ENCODE measurements around the gene VPS29. TPM values are rescaled to one million over a fixed set of nuclear protein-coding genes. Genes with fewer than 3 reads are reported as not detected.

The VPS29 gene
- total and polyA plus RNA-seq, 2 of the 8 experiments (the other 6 are each of a cell fraction or from before 2014, with no cell fraction given), result 59.0 to 74.6 TPM

- no peak overlapping the region for H2BK15ac ChIP-seq (ENCODE audit: low read length)
- no peak overlapping the region for H2AK5ac ChIP-seq (ENCODE audit: low read depth, low read length)
- H3K27me3 ChIP-seq (replicated peaks in 1 of 4; ENCODE audit: control insufficient read depth in 3 of 4, extremely low read depth in 1 of 4, insufficient read depth in 3 of 4, low read length in 3 of 4), result no peaks in the 10 kb centered on the region
- no peaks in the 10 kb centered on the region for H3K36me3 ChIP-seq (ENCODE audit: control insufficient read depth in 2 of 4, insufficient read depth in 4 of 4, low read length in 3 of 4)
- H4K20me1 ChIP-seq (replicated peaks in 1 of 2; ENCODE audit: control insufficient read depth in 1 of 2, insufficient read depth in 2 of 2, low read length in 2 of 2), result peaks cover 0 to under 1% of the 10 kb centered on the region in 2 experiments
- H3K9ac ChIP-seq (replicated peaks in 1 of 4; ENCODE audit: extremely low read depth in 1 of 4, low read depth in 3 of 4, low read length in 3 of 4), result no peak overlapping the region
- H3K79me2 ChIP-seq (ENCODE audit: control insufficient read depth in 1 of 2, insufficient read depth in 2 of 2, low read length in 2 of 2), result peaks cover 0 to 18% of the 10 kb centered on the region in 2 experiments; a peak in 2 of 4 replicates
- no peak overlapping the region for H2AFZ ChIP-seq (ENCODE audit: low read length)
- no peak overlapping the region for H3K23ac ChIP-seq (ENCODE audit: insufficient read length)
- H2BK12ac ChIP-seq (ENCODE audit: low read depth, low read length), result no peak overlapping the region
- ChIA-PET POLR2A (ENCODE audit: partially characterized antibody) (interaction anchor here (1.0 kb wide), 1 partner anchor 14 kb away, joined by 4 read pairs; no protein-coding TSS in a partner anchor), CTCF (ENCODE audit: partially characterized antibody) (interaction anchor here (0.9 to 10.5 kb wide), 10 partner anchors 11 to 278 kb away, joined by 3 to 190 read pairs (median 6); no protein-coding TSS in a partner anchor)
- no peak overlapping the region for H3K4me2 ChIP-seq (ENCODE audit: insufficient read depth in 1 of 2, low read depth in 2 of 2, low read length in 2 of 2)
- H3K27ac ChIP-seq (ENCODE audit: low read depth, low read length), result no peak overlapping the region
- no peak overlapping the region for H2BK120ac ChIP-seq (replicated peaks; ENCODE audit: low read depth, low read length)
- DNase-seq (ENCODE audit: low read depth in 1 of 2, low spot score in 2 of 2) (no peak), FAIRE-seq (no peak)
- no peak overlapping the region for H3K56ac ChIP-seq (replicated peaks; ENCODE audit: insufficient read length, low read depth, low read length)
- no peak overlapping the region for H4K91ac ChIP-seq (replicated peaks; ENCODE audit: insufficient read length, low read length)
- H4K5ac ChIP-seq (ENCODE audit: insufficient read length, low read depth, low read length), result no peak overlapping the region
- no peak overlapping the region for H3K4me3 ChIP-seq (ENCODE audit: extremely low read depth in 1 of 4, insufficient read depth in 2 of 4, low read depth in 3 of 4, low read length in 4 of 4)
- H4K8ac ChIP-seq (ENCODE audit: extremely low read depth, insufficient read depth, low read length), result no peak overlapping the region
- 89% methylated on average over 4 of the region's 4 CpGs; no CpG with 5 or more reads in 1 of the 2 experiments for WGBS, 2 experiments (ENCODE audit: extremely low coverage in 1 of 2, insufficient coverage in 1 of 2, insufficient read length in 1 of 2, insufficient replicate concordance in 2 of 2, low coverage in 1 of 2, low lambda C conversion rate in 2 of 2, missing lambda C conversion rate in 1 of 2)
- H3K14ac ChIP-seq (ENCODE audit: insufficient read length), result no peak overlapping the region
- no peak overlapping the region for H3K18ac ChIP-seq (ENCODE audit: extremely low read depth, low read length)
- H3K79me1 ChIP-seq (ENCODE audit: low read depth, low read length), result peaks cover 4% of the 10 kb centered on the region; the same call in 1 of the 2 replicates
- H3K23me2 ChIP-seq (ENCODE audit: low read depth, low read length), result no peaks in the 10 kb centered on the region
- no peaks in the 10 kb centered on the region for H3K9me3 ChIP-seq (ENCODE audit: insufficient read depth in 2 of 2, low read depth in 1 of 2, low read length in 1 of 2)
- no peak overlapping the region for H2BK5ac ChIP-seq (ENCODE audit: low read depth, low read length)
- no peak overlapping the region for H3K4ac ChIP-seq (replicated peaks; ENCODE audit: insufficient read length, low read depth, low read length)
- H2BK20ac ChIP-seq (ENCODE audit: low read length), result no peak overlapping the region
- TF ChIP-seq MAFK (IDR thresholded peaks at IDR 0.05; ENCODE audit: low read depth, low read length) (no peak), CBX8 (IDR thresholded peaks at IDR 0.05; ENCODE audit: borderline replicate concordance, low read depth, low read length) (no peak)
- 0 out of 7 replicates have a peak, but pooled peaks cover 0 to 2% (median 0%) of the 10 kb centered on the region in 4 experiments for H3K4me1 ChIP-seq (replicated peaks in 1 of 4; ENCODE audit: control insufficient read depth in 3 of 4, insufficient read depth in 4 of 4, low read length in 3 of 4)
Observed at GRCh38 chr12:110550981-110551380, 49.1 kb upstream of the VPS29 start.
